Umbilical cord (tissue), 1 donor: ENCODE data around the gene TEX36. TPM values are rescaled to one million over a fixed set of nuclear protein-coding genes. Genes with fewer than 3 reads are reported as not detected.

Experiments
- total RNA-seq: library from RNA; depleted of rRNA; stranded (reverse); fragments of >200 nt; gene quantifications from one replicate; pipeline ENCODE4 v1.2.3, GENCODE V29; 2014; ENCODE audit warnings: low replicate concordance; ENCODE audit not compliant: insufficient read depth

Gene TEX36
- total RNA-seq, 1 donor from 2014 or later = not detected

Other genes starting within 250 kb of the TEX36 start
- gene EDRF1, start 36.5 kb upstream of the TEX36 start, total RNA-seq = 34.7 TPM
- gene MMP21, start 92.7 kb upstream of the TEX36 start, total RNA-seq = not detected
- 72.7 TPM for gene UROS, start 140.1 kb upstream of the TEX36 start, total RNA-seq
- 52.5 TPM for gene BCCIP, start 140.4 kb upstream of the TEX36 start, total RNA-seq
- gene DHX32, start 198.1 kb upstream of the TEX36 start, total RNA-seq = 40.4 TPM
- 4.3 TPM for gene FANK1, start 213.4 kb upstream of the TEX36 start, total RNA-seq